Germinal center (tissue), 1 donor: ENCODE data around the gene MASP1.
"Not testable (repeated sequence)": the region's sequence is repeated elsewhere in the genome, so short reads cannot be mapped to it uniquely, and the experiment has no call there.

ENCODE experiments used
- DNase-seq: peaks from one replicate; pipeline ENCODE4 v3.0.0; 2012; ENCODE audit warnings: mixed read lengths, low spot score

The MASP1 gene

GRCh38 chr3:187222801-187223200 lies 68.7 kb downstream of the MASP1 start:
- DNase-seq = no peak

GRCh38 chr3:187215460-187215859 lies 76.1 kb downstream of the MASP1 start:
- no peak for DNase-seq

GRCh38 chr3:187213616-187214015 lies 77.9 kb downstream of the MASP1 start:
- DNase-seq = no peak

GRCh38 chr3:187212705-187213104 lies 78.8 kb downstream of the MASP1 start:
- no peak for DNase-seq

- no peak for DNase-seq
Observed at GRCh38 chr3:187212196-187212545, 79.4 kb downstream of the MASP1 start.

GRCh38 chr3:187211532-187212195 lies 79.9 kb downstream of the MASP1 start:
- no peak for DNase-seq

- no peak for DNase-seq
Observed at GRCh38 chr3:187210545-187211327, 80.8 kb downstream of the MASP1 start.

- no peak for DNase-seq
Observed at GRCh38 chr3:187210091-187210490, 81.4 kb downstream of the MASP1 start.

GRCh38 chr3:187209491-187209890 lies 82.0 kb downstream of the MASP1 start:
- no peak for DNase-seq

GRCh38 chr3:187208159-187208558 lies 83.4 kb downstream of the MASP1 start:
- no peak for DNase-seq

GRCh38 chr3:187207624-187208023 lies 83.9 kb downstream of the MASP1 start:
- DNase-seq = no peak

- no peak for DNase-seq
Observed at GRCh38 chr3:187207062-187207461, 84.5 kb downstream of the MASP1 start.

GRCh38 chr3:187205683-187206082 lies 85.9 kb downstream of the MASP1 start:
- no peak for DNase-seq

- not testable (repeated sequence) for DNase-seq
Observed at GRCh38 chr3:187199463-187200050, 92.0 kb downstream of the MASP1 start.

GRCh38 chr3:187198490-187198889 lies 93.0 kb downstream of the MASP1 start:
- DNase-seq = no peak

- no peak for DNase-seq
Observed at GRCh38 chr3:187197335-187197649, 94.2 kb downstream of the MASP1 start, which contains the start of gene RTP1. TSS of gene RTP1 (plus strand) at chr3:187197486. CDS start at chr3:187197516, 30 bp downstream.

GRCh38 chr3:187196573-187197334 lies 94.8 kb downstream of the MASP1 start:
- DNase-seq = no peak

GRCh38 chr3:187193181-187193580 lies 98.4 kb downstream of the MASP1 start:
- DNase-seq = no peak

- no peak for DNase-seq
Observed at GRCh38 chr3:187191271-187191670, 100.3 kb downstream of the MASP1 start.

GRCh38 chr3:187188931-187189330 lies 102.6 kb downstream of the MASP1 start:
- peak; percentile 42 for DNase-seq

- DNase-seq = no peak
Observed at GRCh38 chr3:187186801-187187421, 104.6 kb downstream of the MASP1 start.

- no peak for DNase-seq
Observed at GRCh38 chr3:187186375-187186774, 105.2 kb downstream of the MASP1 start.
